GM12878 (cell line): ENCODE measurements around the gene TRA2B. TPM values are rescaled to one million over a fixed set of nuclear protein-coding genes. Genes with fewer than 3 reads are reported as not detected.

Experiments used
- ATAC-seq: fragments of 200-7000 bp; cut with Tn5 transposase; 3 replicates; pipeline ENCODE4 v1.9.1; 2020; ENCODE audit warnings: mild to moderate bottlenecking, moderate library complexity
- BruUV-seq: library from RNA; stranded (reverse); fragments of 400-500 nt; replicated peaks from 2 replicates; lab custom pipeline; 2021; lab: Mats Ljungman, UMichigan
- CTCF ChIA-PET: fragments of 300-600 bp; sonication (Branson Sonifier 250); formaldehyde crosslinking; extraction: SDS; loops from one replicate; lab custom pipeline; 2021; ENCODE audit warnings: inconsistent platforms; lab: Yijun Ruan, JAX
- POLR2A ChIA-PET: fragments of 350-600 bp; formaldehyde crosslinking; extraction: SDS; loops from one replicate; lab custom pipeline; 2021; ENCODE audit warnings: inconsistent platforms; lab: Charles Lee
- RAD21 ChIA-PET: fragments of 300-600 bp; sonication (Branson Sonifier 250); formaldehyde crosslinking; loops from one replicate; lab custom pipeline; 2023; ENCODE audit warnings: antibody characterized with exemption; ENCODE audit not compliant: unreplicated experiment; lab: Charles Lee
- SMC1A ChIA-PET: fragments of 300-600 bp; sonication (Branson Sonifier 250); formaldehyde crosslinking; loops from one replicate; lab custom pipeline; 2023; ENCODE audit not compliant: unreplicated experiment, uncharacterized antibody; lab: Charles Lee
- DNase-seq: peaks from one replicate; pipeline ENCODE4 v3.0.0-alpha.2; 2011; ENCODE audit warnings: low read depth, low spot score
- FAIRE-seq: peaks from 3 replicates; lab custom pipeline; 2011; peaks lifted over from hg19 to GRCh38; lab: Jason Lieb, UNC
- H2AFZ ChIP-seq: 2 replicates; pipeline ENCODE4 v1.6.0; 2011; ENCODE audit warnings: low read depth, low read length, control low read depth; ENCODE audit not compliant: control insufficient read depth
- H3K27ac ChIP-seq: 2 replicates; pipeline ENCODE4 v1.5.1; 2011; ENCODE audit warnings: control low read depth; ENCODE audit not compliant: control insufficient read depth, insufficient read depth
- H3K27me3 ChIP-seq, 2 experiments: replicated peaks in 1 of 2; 2 replicates each; pipeline versions ENCODE4 v1.6.0 to v1.6.1; 2011; ENCODE audit warnings: low read length in 1 of 2; ENCODE audit not compliant: control insufficient read depth in 2 of 2, insufficient read depth in 2 of 2
- H3K36me3 ChIP-seq, 2 experiments: 2 replicates each; pipeline ENCODE4 v1.5.1; 2011; ENCODE audit warnings: low read length in 1 of 2; ENCODE audit not compliant: control insufficient read depth in 2 of 2, insufficient read depth in 2 of 2
- H3K4me1 ChIP-seq: 2 replicates; pipeline ENCODE4 v1.6.1; 2011; ENCODE audit warnings: mild to moderate bottlenecking, low read length, moderate library complexity, mixed read lengths; ENCODE audit not compliant: control insufficient read depth, insufficient read depth
- H3K4me2 ChIP-seq: 2 replicates; pipeline ENCODE4 v1.6.0; 2011; ENCODE audit warnings: control low read depth; ENCODE audit not compliant: control insufficient read depth, insufficient read depth
- H3K4me3 ChIP-seq: fragments of 200-600 bp; sonication (generic); 2 replicates; pipeline ENCODE4 v1.5.1; 2016
- H3K79me2 ChIP-seq: 2 replicates; pipeline ENCODE4 v1.6.0; 2011; ENCODE audit warnings: low read length; ENCODE audit not compliant: control insufficient read depth, insufficient read depth
- H3K9ac ChIP-seq: 2 replicates; pipeline ENCODE4 v1.8.0; 2011; ENCODE audit warnings: low read length, control low read depth, mixed read lengths; ENCODE audit not compliant: control insufficient read depth, insufficient read depth
- H3K9me3 ChIP-seq: replicated peaks from 3 replicates; pipeline ENCODE4 v1.5.1; 2011; ENCODE audit warnings: mild to moderate bottlenecking, low read length; ENCODE audit not compliant: control insufficient read depth, insufficient read depth
- H4K20me1 ChIP-seq: 2 replicates; pipeline ENCODE4 v1.6.0; 2011; ENCODE audit not compliant: control insufficient read depth, insufficient read depth
- ESRRA ChIP-seq: IDR thresholded peaks from 2 replicates; pipeline ENCODE4 v1.6.1; 2012; ENCODE audit warnings: mild to moderate bottlenecking, low read length, improper control_type of control experiment
- IKZF1 ChIP-seq: fragments of 450-650 bp; conservative IDR thresholded peaks from 2 replicates; pipeline ENCODE4 v1.6.1; 2017; ENCODE audit warnings: antibody characterized with exemption, mild to moderate bottlenecking
- MYC ChIP-seq: IDR thresholded peaks from 2 replicates; pipeline ENCODE4 v1.6.1; 2011; ENCODE audit warnings: mild to moderate bottlenecking, low read length, moderate library complexity, inconsistent platforms; ENCODE audit not compliant: insufficient read depth, insufficient replicate concordance, insufficient read length, severe bottlenecking
- NRF1 ChIP-seq: conservative IDR thresholded peaks from 2 replicates; pipeline ENCODE4 v1.6.1; 2011; ENCODE audit warnings: mild to moderate bottlenecking, low read depth, low read length, improper control_type of control experiment
- RUNX3 ChIP-seq: IDR thresholded peaks from 2 replicates; pipeline ENCODE4 v1.6.1; 2012; ENCODE audit warnings: low read length, inconsistent platforms
- whole genome bisulfite sequencing: methylation state at CpG from one replicate; pipeline ENCODE4 v1.1.6; 2016; ENCODE audit warnings: low lambda C conversion rate; ENCODE audit not compliant: insufficient replicate concordance, insufficient coverage; ENCODE audit errors: missing lambda C conversion rate; 5-methylcytosine and 5-hydroxymethylcytosine counted together
- in situ Hi-C: fragments of 300-500 bp; cut with MboI; formaldehyde crosslinking; loops from 9 replicates; pipeline ENCODE4 v1.14.3; 2018; ENCODE audit warnings: mixed read lengths
- intact Hi-C: fragments of 100-400 bp; cut with micrococcal nuclease; formaldehyde crosslinking; loops from one replicate; pipeline ENCODE4 v1.14.2; 2022; ENCODE audit not compliant: unreplicated experiment
- polyA plus RNA-seq, 11 experiments: library from polyadenylated mRNA; depleted of rRNA in 4 of 11; unstranded in 6 of 11; stranded (reverse) in 5 of 11; fragments of >200 nt; fragmentation: Nextera tagmentation in 4 of 11; fragmentation: Illumina TruSeq in 1 of 11; extraction: Ambion mirVana in 4 of 11; extraction: Trizol in 1 of 11; gene quantifications; 1 replicate in 1 of 11; 2 replicates in 10 of 11; pipeline versions ENCODE4 v1.2.1 to v1.2.3, GENCODE V29; 2011 to 2016; ENCODE audit warnings: inconsistent platforms in 2 of 11, missing spikeins in 2 of 11, low read depth in 1 of 11
- total RNA-seq, 4 experiments: library from RNA; depleted of rRNA in 3 of 4; stranded (reverse); fragments of >200 nt in 3 of 4; fragmentation: Illumina TruSeq in 1 of 4; extraction: Trizol in 1 of 4; gene quantifications; 2 replicates each; pipeline versions ENCODE4 v1.2.1 to v1.2.3, GENCODE V29; 2013 to 2021
- TF ChIP-seq, protein P1 (sequence below): fragments of 450-650 bp; IDR thresholded peaks from 2 replicates; pipeline ENCODE4 v1.6.1; 2017; ENCODE audit warnings: mild to moderate bottlenecking, low read depth, inconsistent platforms; ENCODE audit not compliant: poor library complexity, severe bottlenecking
- TF ChIP-seq, protein P2 (sequence below): fragments of 450-650 bp; IDR thresholded peaks from 2 replicates; pipeline ENCODE4 v1.6.1; 2017; ENCODE audit warnings: mild to moderate bottlenecking, moderate library complexity
- TF ChIP-seq, protein P3 (sequence below): fragments of 450-650 bp; IDR thresholded peaks from 2 replicates; pipeline ENCODE4 v1.6.1; 2018; ENCODE audit warnings: borderline replicate concordance, mild to moderate bottlenecking; ENCODE audit not compliant: partially characterized antibody

The TRA2B gene
- total and polyA plus RNA-seq, 10 of the 15 experiments (the other 5 are each of a cell fraction or from before 2014, with no cell fraction given): 130 to 317 (median 278) TPM

DNA sequence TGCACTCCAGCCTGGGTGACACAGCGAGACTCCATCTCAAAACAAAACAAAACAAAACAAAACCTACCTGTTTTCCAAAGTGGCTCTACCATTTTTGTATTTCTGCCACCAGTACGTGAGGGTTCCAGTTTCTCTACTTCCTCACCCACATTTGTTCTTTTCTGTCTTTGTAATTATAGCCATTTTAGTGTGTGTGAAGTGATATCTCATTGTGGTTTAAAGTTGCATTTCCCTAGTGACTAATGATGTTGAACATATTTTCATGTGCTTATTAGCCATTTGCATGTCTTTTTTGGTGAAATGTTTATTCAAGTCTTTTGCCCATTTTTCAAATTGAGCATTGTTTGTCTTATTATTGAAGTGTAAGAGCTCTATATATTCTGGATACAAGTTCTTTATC, 50.7 kb downstream of the TRA2B start:
- Histone ChIP-seq H3K79me2 (no peaks in the 10 kb centered on the region), H3K9me3 (no peaks in the 10 kb centered on the region), H3K9ac (no peak overlapping the region), H3K27ac (no peak overlapping the region), H3K27me3 (no peaks in the 10 kb centered on the region; a peak in 1 of 4 replicates), H3K4me1 (no peaks in the 10 kb centered on the region), H4K20me1 (no peaks in the 10 kb centered on the region), H2AFZ (no peak overlapping the region), H3K4me3 (no peak overlapping the region), H3K4me2 (no peak overlapping the region), H3K36me3 (no peaks in the 10 kb centered on the region)
- ChIA-PET CTCF (no interaction called here), RAD21 (no interaction called here), SMC1A (interaction anchor here (0.9 kb wide), 1 partner anchor 14 kb away, joined by 3 read pairs; no protein-coding TSS in a partner anchor), POLR2A (no interaction called here)
- BruUV-seq: no TSS peak
- 0 out of 2 replicates have a peak, but pooled peaks have one; percentile 12 for TF ChIP-seq RUNX3
- TF ChIP-seq, protein P1, sequence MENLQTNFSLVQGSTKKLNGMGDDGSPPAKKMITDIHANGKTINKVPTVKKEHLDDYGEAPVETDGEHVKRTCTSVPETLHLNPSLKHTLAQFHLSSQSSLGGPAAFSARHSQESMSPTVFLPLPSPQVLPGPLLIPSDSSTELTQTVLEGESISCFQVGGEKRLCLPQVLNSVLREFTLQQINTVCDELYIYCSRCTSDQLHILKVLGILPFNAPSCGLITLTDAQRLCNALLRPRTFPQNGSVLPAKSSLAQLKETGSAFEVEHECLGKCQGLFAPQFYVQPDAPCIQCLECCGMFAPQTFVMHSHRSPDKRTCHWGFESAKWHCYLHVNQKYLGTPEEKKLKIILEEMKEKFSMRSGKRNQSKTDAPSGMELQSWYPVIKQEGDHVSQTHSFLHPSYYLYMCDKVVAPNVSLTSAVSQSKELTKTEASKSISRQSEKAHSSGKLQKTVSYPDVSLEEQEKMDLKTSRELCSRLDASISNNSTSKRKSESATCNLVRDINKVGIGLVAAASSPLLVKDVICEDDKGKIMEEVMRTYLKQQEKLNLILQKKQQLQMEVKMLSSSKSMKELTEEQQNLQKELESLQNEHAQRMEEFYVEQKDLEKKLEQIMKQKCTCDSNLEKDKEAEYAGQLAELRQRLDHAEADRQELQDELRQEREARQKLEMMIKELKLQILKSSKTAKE: no peak
- 28% methylated on average over 2 of the region's 2 CpGs for WGBS
- intact Hi-C loops (no loop called here), in situ Hi-C loops (no loop called here)
- DNase-seq (no peak), FAIRE-seq (no peak), ATAC-seq (no peak)

DNA sequence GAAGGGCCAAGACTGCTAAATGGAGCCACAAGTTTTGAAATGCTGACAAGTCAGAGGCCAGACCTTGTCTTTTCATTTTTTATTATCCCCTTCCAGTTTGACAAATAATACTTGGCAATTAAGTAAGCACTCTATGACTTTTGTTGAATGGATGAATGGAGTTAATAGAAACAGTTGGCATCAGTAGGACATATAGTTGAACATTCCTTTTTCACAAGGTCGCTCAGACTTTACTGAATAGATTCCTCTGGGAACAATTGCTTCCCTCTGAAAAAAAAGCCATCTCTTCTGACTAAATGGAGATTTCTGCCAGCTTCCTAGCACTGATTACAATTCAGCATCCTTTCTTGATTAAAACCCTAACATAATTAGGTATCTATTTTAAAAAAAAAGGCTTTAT, 53.2 kb downstream of the TRA2B start:
- H3K27ac ChIP-seq: no peak overlapping the region
- H3K9me3 ChIP-seq: no peaks in the 10 kb centered on the region
- POLR2A ChIA-PET: no interaction called here
- DNase-seq (no peak), FAIRE-seq (no peak), ATAC-seq (no peak)
- intact Hi-C loops: no loop called here
- no peaks in the 10 kb centered on the region for H3K36me3 ChIP-seq
- no peaks in the 10 kb centered on the region; a peak in 1 of 4 replicates for H3K27me3 ChIP-seq
- no peak overlapping the region for H3K4me2 ChIP-seq
- no peaks in the 10 kb centered on the region for H3K79me2 ChIP-seq
- SMC1A ChIA-PET: interaction anchor here (0.8 kb wide), 1 partner anchor 30 kb away, joined by 4 read pairs; no protein-coding TSS in a partner anchor
- H3K4me3 ChIP-seq: no peak overlapping the region
- no TSS peak for BruUV-seq
- peaks cover 6% of the 10 kb centered on the region for H3K4me1 ChIP-seq
- WGBS: 63% methylated on average over 1 of the region's 1 CpG
- CTCF ChIA-PET: no interaction called here
- H2AFZ ChIP-seq: no peak overlapping the region
- no peaks in the 10 kb centered on the region for H4K20me1 ChIP-seq
- H3K9ac ChIP-seq: no peak overlapping the region
- in situ Hi-C loops: no loop called here
- RAD21 ChIA-PET: no interaction called here
- TF ChIP-seq ESRRA (no peak), NRF1 (no peak), IKZF1 (no peak), MYC (no peak)
- TF ChIP-seq, protein P2, sequence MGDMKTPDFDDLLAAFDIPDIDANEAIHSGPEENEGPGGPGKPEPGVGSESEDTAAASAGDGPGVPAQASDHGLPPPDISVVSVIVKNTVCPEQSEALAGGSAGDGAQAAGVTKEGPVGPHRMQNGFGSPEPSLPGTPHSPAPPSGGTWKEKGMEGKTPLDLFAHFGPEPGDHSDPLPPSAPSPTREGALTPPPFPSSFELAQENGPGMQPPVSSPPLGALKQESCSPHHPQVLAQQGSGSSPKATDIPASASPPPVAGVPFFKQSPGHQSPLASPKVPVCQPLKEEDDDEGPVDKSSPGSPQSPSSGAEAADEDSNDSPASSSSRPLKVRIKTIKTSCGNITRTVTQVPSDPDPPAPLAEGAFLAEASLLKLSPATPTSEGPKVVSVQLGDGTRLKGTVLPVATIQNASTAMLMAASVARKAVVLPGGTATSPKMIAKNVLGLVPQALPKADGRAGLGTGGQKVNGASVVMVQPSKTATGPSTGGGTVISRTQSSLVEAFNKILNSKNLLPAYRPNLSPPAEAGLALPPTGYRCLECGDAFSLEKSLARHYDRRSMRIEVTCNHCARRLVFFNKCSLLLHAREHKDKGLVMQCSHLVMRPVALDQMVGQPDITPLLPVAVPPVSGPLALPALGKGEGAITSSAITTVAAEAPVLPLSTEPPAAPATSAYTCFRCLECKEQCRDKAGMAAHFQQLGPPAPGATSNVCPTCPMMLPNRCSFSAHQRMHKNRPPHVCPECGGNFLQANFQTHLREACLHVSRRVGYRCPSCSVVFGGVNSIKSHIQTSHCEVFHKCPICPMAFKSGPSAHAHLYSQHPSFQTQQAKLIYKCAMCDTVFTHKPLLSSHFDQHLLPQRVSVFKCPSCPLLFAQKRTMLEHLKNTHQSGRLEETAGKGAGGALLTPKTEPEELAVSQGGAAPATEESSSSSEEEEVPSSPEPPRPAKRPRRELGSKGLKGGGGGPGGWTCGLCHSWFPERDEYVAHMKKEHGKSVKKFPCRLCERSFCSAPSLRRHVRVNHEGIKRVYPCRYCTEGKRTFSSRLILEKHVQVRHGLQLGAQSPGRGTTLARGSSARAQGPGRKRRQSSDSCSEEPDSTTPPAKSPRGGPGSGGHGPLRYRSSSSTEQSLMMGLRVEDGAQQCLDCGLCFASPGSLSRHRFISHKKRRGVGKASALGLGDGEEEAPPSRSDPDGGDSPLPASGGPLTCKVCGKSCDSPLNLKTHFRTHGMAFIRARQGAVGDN: no peak
- TF ChIP-seq, protein P3, sequence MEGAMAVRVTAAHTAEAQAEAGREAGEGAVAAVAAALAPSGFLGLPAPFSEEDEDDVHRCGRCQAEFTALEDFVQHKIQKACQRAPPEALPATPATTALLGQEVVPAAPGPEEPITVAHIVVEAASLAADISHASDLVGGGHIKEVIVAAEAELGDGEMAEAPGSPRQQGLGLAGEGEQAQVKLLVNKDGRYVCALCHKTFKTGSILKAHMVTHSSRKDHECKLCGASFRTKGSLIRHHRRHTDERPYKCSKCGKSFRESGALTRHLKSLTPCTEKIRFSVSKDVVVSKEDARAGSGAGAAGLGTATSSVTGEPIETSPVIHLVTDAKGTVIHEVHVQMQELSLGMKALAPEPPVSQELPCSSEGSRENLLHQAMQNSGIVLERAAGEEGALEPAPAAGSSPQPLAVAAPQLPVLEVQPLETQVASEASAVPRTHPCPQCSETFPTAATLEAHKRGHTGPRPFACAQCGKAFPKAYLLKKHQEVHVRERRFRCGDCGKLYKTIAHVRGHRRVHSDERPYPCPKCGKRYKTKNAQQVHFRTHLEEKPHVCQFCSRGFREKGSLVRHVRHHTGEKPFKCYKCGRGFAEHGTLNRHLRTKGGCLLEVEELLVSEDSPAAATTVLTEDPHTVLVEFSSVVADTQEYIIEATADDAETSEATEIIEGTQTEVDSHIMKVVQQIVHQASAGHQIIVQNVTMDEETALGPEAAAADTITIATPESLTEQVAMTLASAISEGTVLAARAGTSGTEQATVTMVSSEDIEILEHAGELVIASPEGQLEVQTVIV: no peak
